ENCODE data around the gene UBQLN4.

The UBQLN4 gene

GRCh38 chr1:156021954-156022353 is 31.6 kb downstream of the UBQLN4 start:
- peaks cover 9% of the 10 kb centered on the region for H3K36me3 ChIP-seq (ENCODE audit: control insufficient read depth, insufficient read depth, low read length)

GRCh38 chr1:156021093-156021428 is 32.5 kb downstream of the UBQLN4 start:
- Histone ChIP-seq H3K9ac (ENCODE audit: low read depth, low read length) (no peak overlapping the region), H3K36me3 (ENCODE audit: control insufficient read depth, insufficient read depth, low read length) (peaks cover 9% of the 10 kb centered on the region), H3K9me3 (ENCODE audit: control insufficient read depth, insufficient read depth, low read length) (no peaks in the 10 kb centered on the region), H3K27me3 (ENCODE audit: control insufficient read depth, insufficient read depth, low read length) (peaks cover 9% of the 10 kb centered on the region), H3K4me1 (ENCODE audit: control insufficient read depth, insufficient read depth, low read length) (peaks cover 4% of the 10 kb centered on the region), H3K4me3 (ENCODE audit: low read depth, low read length) (peak overlapping the region; percentile 89)

More at GRCh38 chr1:156021954-156022353, 31.6 kb downstream of the UBQLN4 start:
- Histone ChIP-seq H3K27me3 (ENCODE audit: control insufficient read depth, insufficient read depth, low read length) (peaks cover 9% of the 10 kb centered on the region), H3K4me1 (ENCODE audit: control insufficient read depth, insufficient read depth, low read length) (peaks cover 5% of the 10 kb centered on the region), H3K4me3 (ENCODE audit: low read depth, low read length) (no peak overlapping the region), H3K9me3 (ENCODE audit: control insufficient read depth, insufficient read depth, low read length) (no peaks in the 10 kb centered on the region), H3K9ac (ENCODE audit: low read depth, low read length) (no peak overlapping the region)

- peaks cover 9% of the 10 kb centered on the region for H3K36me3 ChIP-seq (ENCODE audit: control insufficient read depth, insufficient read depth, low read length)
- peaks cover 3% of the 10 kb centered on the region for H3K4me1 ChIP-seq (ENCODE audit: control insufficient read depth, insufficient read depth, low read length)
- peak within 1 kb of the TSS; percentile 32 for H3K9ac ChIP-seq (ENCODE audit: low read depth, low read length)
- peak within 1 kb of the TSS; percentile 89 for H3K4me3 ChIP-seq (ENCODE audit: low read depth, low read length)
- H3K27me3 ChIP-seq (ENCODE audit: control insufficient read depth, insufficient read depth, low read length), result peaks cover 9% of the 10 kb centered on the region
- no peaks in the 10 kb centered on the region for H3K9me3 ChIP-seq (ENCODE audit: control insufficient read depth, insufficient read depth, low read length)
These were observed 33.1 kb downstream of the UBQLN4 start, which contains the start of gene SSR2 for GRCh38 chr1:156020293-156021092. Gene SSR2 (minus strand): TSS chr1:156020951. CDS start chr1:156020167, 784 bp downstream.

- H3K36me3 ChIP-seq (ENCODE audit: control insufficient read depth, insufficient read depth, low read length), result peaks cover 11% of the 10 kb centered on the region
- peak overlapping the region; percentile 32 for H3K9ac ChIP-seq (ENCODE audit: low read depth, low read length)
- peak overlapping the region; percentile 89 for H3K4me3 ChIP-seq (ENCODE audit: low read depth, low read length)
- H3K9me3 ChIP-seq (ENCODE audit: control insufficient read depth, insufficient read depth, low read length), result no peaks in the 10 kb centered on the region
- peaks cover 3% of the 10 kb centered on the region for H3K4me1 ChIP-seq (ENCODE audit: control insufficient read depth, insufficient read depth, low read length)
- H3K27me3 ChIP-seq (ENCODE audit: control insufficient read depth, insufficient read depth, low read length), result peaks cover 9% of the 10 kb centered on the region
These were observed 33.7 kb downstream of the UBQLN4 start for GRCh38 chr1:156019946-156020292.

- Histone ChIP-seq H3K4me3 (ENCODE audit: low read depth, low read length) (no peak overlapping the region), H3K9me3 (ENCODE audit: control insufficient read depth, insufficient read depth, low read length) (no peaks in the 10 kb centered on the region), H3K36me3 (ENCODE audit: control insufficient read depth, insufficient read depth, low read length) (peaks cover 34% of the 10 kb centered on the region), H3K4me1 (ENCODE audit: control insufficient read depth, insufficient read depth, low read length) (no peaks in the 10 kb centered on the region), H3K27me3 (ENCODE audit: control insufficient read depth, insufficient read depth, low read length) (no peaks in the 10 kb centered on the region), H3K9ac (ENCODE audit: low read depth, low read length) (no peak overlapping the region)
These were observed 38.8 kb downstream of the UBQLN4 start for GRCh38 chr1:156014829-156015228.

GRCh38 chr1:156012051-156012817 is 41.4 kb downstream of the UBQLN4 start:
- Histone ChIP-seq H3K4me1 (ENCODE audit: control insufficient read depth, insufficient read depth, low read length) (no peaks in the 10 kb centered on the region), H3K4me3 (ENCODE audit: low read depth, low read length) (no peak overlapping the region), H3K9ac (ENCODE audit: low read depth, low read length) (no peak overlapping the region), H3K9me3 (ENCODE audit: control insufficient read depth, insufficient read depth, low read length) (no peaks in the 10 kb centered on the region), H3K27me3 (ENCODE audit: control insufficient read depth, insufficient read depth, low read length) (no peaks in the 10 kb centered on the region), H3K36me3 (ENCODE audit: control insufficient read depth, insufficient read depth, low read length) (peaks cover 36% of the 10 kb centered on the region)

GRCh38 chr1:156009404-156009803 is 44.2 kb downstream of the UBQLN4 start:
- no peaks in the 10 kb centered on the region for H3K9me3 ChIP-seq (ENCODE audit: control insufficient read depth, insufficient read depth, low read length)
- H3K9ac ChIP-seq (ENCODE audit: low read depth, low read length), result no peak overlapping the region
- no peak overlapping the region for H3K4me3 ChIP-seq (ENCODE audit: low read depth, low read length)
- H3K36me3 ChIP-seq (ENCODE audit: control insufficient read depth, insufficient read depth, low read length), result peaks cover 31% of the 10 kb centered on the region
- H3K27me3 ChIP-seq (ENCODE audit: control insufficient read depth, insufficient read depth, low read length), result no peaks in the 10 kb centered on the region
- H3K4me1 ChIP-seq (ENCODE audit: control insufficient read depth, insufficient read depth, low read length), result no peaks in the 10 kb centered on the region

GRCh38 chr1:156006666-156007376 is 46.8 kb downstream of the UBQLN4 start:
- Histone ChIP-seq H3K9ac (ENCODE audit: low read depth, low read length) (no peak overlapping the region), H3K9me3 (ENCODE audit: control insufficient read depth, insufficient read depth, low read length) (no peaks in the 10 kb centered on the region), H3K4me3 (ENCODE audit: low read depth, low read length) (no peak overlapping the region), H3K27me3 (ENCODE audit: control insufficient read depth, insufficient read depth, low read length) (no peaks in the 10 kb centered on the region), H3K36me3 (ENCODE audit: control insufficient read depth, insufficient read depth, low read length) (peaks cover 22% of the 10 kb centered on the region), H3K4me1 (ENCODE audit: control insufficient read depth, insufficient read depth, low read length) (peaks cover 2% of the 10 kb centered on the region)

- H3K4me3 ChIP-seq (ENCODE audit: low read depth, low read length), result no peak overlapping the region
- no peaks in the 10 kb centered on the region for H3K9me3 ChIP-seq (ENCODE audit: control insufficient read depth, insufficient read depth, low read length)
- H3K4me1 ChIP-seq (ENCODE audit: control insufficient read depth, insufficient read depth, low read length), result peaks cover 2% of the 10 kb centered on the region
- no peak overlapping the region for H3K9ac ChIP-seq (ENCODE audit: low read depth, low read length)
- H3K36me3 ChIP-seq (ENCODE audit: control insufficient read depth, insufficient read depth, low read length), result peaks cover 10% of the 10 kb centered on the region
- no peaks in the 10 kb centered on the region for H3K27me3 ChIP-seq (ENCODE audit: control insufficient read depth, insufficient read depth, low read length)
These were observed 48.6 kb downstream of the UBQLN4 start for GRCh38 chr1:156004843-156005584.

- Histone ChIP-seq H3K9me3 (ENCODE audit: control insufficient read depth, insufficient read depth, low read length) (no peaks in the 10 kb centered on the region), H3K4me3 (ENCODE audit: low read depth, low read length) (no peak overlapping the region), H3K9ac (ENCODE audit: low read depth, low read length) (no peak overlapping the region), H3K27me3 (ENCODE audit: control insufficient read depth, insufficient read depth, low read length) (no peaks in the 10 kb centered on the region), H3K36me3 (ENCODE audit: control insufficient read depth, insufficient read depth, low read length) (peaks cover 3% of the 10 kb centered on the region), H3K4me1 (ENCODE audit: control insufficient read depth, insufficient read depth, low read length) (peaks cover 2% of the 10 kb centered on the region)
These were observed 49.7 kb downstream of the UBQLN4 start for GRCh38 chr1:156003923-156004188.

- no peak overlapping the region for H3K4me3 ChIP-seq (ENCODE audit: low read depth, low read length)
- no peak overlapping the region for H3K9ac ChIP-seq (ENCODE audit: low read depth, low read length)
These were observed 51.2 kb downstream of the UBQLN4 start for GRCh38 chr1:156002188-156002911.

More at GRCh38 chr1:156002188-156002911, 51.2 kb downstream of the UBQLN4 start:
- Histone ChIP-seq H3K4me1 (ENCODE audit: control insufficient read depth, insufficient read depth, low read length) (peaks cover 2% of the 10 kb centered on the region), H3K36me3 (ENCODE audit: control insufficient read depth, insufficient read depth, low read length) (no peaks in the 10 kb centered on the region), H3K9me3 (ENCODE audit: control insufficient read depth, insufficient read depth, low read length) (no peaks in the 10 kb centered on the region), H3K27me3 (ENCODE audit: control insufficient read depth, insufficient read depth, low read length) (no peaks in the 10 kb centered on the region)

All from iPS-15b (cell line).